WTC11 (cell line): Measurements from ENCODE around the gene PPM1K.

Experiments used
- CBFB ChIP-seq: sonication (generic); formaldehyde crosslinking; IDR thresholded peaks from 2 replicates; pipeline ENCODE4 v1.8.1; 2022; ENCODE audit warnings: mild to moderate bottlenecking, low read depth, missing genetic modification reagents
- ELF4 ChIP-seq: sonication (generic); formaldehyde crosslinking; IDR thresholded peaks from 2 replicates; pipeline ENCODE4 v1.8.1; 2022; ENCODE audit warnings: low read depth, mild to moderate bottlenecking, moderate library complexity, missing genetic modification reagents
- FOXP4 ChIP-seq: sonication (generic); formaldehyde crosslinking; IDR thresholded peaks from 2 replicates; pipeline ENCODE4 v1.8.0; 2022; ENCODE audit warnings: mild to moderate bottlenecking, missing genetic modification reagents
- JUN ChIP-seq: sonication (generic); formaldehyde crosslinking; IDR thresholded peaks from 2 replicates; pipeline ENCODE4 v1.8.0; 2023; ENCODE audit warnings: mild to moderate bottlenecking, missing genetic modification reagents
- ZNF121 ChIP-seq: sonication (generic); formaldehyde crosslinking; IDR thresholded peaks from 2 replicates; pipeline ENCODE4 v1.8.0; 2023; ENCODE audit warnings: missing genetic modification reagents
- TF ChIP-seq, protein P1 (sequence below): fragments of 200-600 bp; IDR thresholded peaks from 2 replicates; pipeline ENCODE4 v1.8.0; 2022; ENCODE audit warnings: antibody characterized with exemption
- TF ChIP-seq, protein P2 (sequence below): sonication (generic); formaldehyde crosslinking; IDR thresholded peaks from 2 replicates; pipeline ENCODE4 v1.8.0; 2022; ENCODE audit warnings: mild to moderate bottlenecking, missing genetic modification reagents

- TF ChIP-seq ZNF121 (CRISPR knock-in tag) (no peak), ELF4 (CRISPR knock-in tag) (no peak), JUN (CRISPR knock-in tag) (no peak), FOXP4 (no peak), CBFB (CRISPR knock-in tag) (no peak)
- TF ChIP-seq, protein P1, sequence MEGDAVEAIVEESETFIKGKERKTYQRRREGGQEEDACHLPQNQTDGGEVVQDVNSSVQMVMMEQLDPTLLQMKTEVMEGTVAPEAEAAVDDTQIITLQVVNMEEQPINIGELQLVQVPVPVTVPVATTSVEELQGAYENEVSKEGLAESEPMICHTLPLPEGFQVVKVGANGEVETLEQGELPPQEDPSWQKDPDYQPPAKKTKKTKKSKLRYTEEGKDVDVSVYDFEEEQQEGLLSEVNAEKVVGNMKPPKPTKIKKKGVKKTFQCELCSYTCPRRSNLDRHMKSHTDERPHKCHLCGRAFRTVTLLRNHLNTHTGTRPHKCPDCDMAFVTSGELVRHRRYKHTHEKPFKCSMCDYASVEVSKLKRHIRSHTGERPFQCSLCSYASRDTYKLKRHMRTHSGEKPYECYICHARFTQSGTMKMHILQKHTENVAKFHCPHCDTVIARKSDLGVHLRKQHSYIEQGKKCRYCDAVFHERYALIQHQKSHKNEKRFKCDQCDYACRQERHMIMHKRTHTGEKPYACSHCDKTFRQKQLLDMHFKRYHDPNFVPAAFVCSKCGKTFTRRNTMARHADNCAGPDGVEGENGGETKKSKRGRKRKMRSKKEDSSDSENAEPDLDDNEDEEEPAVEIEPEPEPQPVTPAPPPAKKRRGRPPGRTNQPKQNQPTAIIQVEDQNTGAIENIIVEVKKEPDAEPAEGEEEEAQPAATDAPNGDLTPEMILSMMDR: no peak
- TF ChIP-seq, protein P2, sequence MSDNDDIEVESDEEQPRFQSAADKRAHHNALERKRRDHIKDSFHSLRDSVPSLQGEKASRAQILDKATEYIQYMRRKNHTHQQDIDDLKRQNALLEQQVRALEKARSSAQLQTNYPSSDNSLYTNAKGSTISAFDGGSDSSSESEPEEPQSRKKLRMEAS (CRISPR knock-in tag): no peak
Observed at GRCh38 chr4:88212253-88212561, 72.2 kb downstream of the PPM1K start.
